GM10847 (cell line): ENCODE measurements around the gene KMT2A.

Experiments
- POLR2A ChIP-seq: IDR thresholded peaks from 2 replicates; pipeline ENCODE4 v1.6.1; 2011; ENCODE audit not compliant: insufficient read length; ENCODE audit errors: extremely low read depth

Gene KMT2A

DNA sequence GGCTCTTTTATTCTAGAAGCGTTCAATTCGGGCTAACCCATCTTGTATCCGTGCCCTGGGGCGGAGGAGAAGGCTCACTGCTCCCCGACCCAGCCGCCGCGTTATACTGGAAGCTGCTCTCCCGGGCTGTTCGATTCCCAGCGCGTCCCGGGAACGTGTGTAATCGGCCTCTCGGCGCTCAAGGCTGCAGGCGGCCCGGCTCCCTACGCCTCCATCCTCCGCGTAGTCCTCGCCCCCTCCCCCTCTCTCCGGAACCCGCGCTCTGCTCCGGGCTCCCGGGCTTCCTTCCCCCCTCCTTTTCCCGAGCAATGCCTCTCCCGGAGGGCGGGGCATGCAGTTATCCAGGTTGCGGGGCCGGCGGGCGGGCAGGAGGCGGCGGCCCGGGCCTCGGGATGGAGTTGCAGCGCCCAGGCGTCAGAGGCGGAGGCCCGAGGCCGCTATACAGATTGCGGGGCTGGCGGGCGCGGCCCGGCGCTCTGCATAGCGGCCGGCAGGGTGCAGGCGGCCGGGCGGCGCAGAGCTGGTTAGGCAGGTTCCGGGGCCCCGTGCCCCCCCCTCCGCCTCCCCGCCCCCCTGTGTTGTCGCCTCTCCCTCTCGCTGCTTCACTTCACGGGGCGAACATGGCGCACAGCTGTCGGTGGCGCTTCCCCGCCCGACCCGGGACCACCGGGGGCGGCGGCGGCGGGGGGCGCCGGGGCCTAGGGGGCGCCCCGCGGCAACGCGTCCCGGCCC is at the start of gene KMT2A:
Gene KMT2A (plus strand): TSS at position 600 of the 732 bp plus-strand sequence. CDS start 21 bp downstream, at position 621.
- peak; percentile 27 for TF ChIP-seq POLR2A

DNA sequence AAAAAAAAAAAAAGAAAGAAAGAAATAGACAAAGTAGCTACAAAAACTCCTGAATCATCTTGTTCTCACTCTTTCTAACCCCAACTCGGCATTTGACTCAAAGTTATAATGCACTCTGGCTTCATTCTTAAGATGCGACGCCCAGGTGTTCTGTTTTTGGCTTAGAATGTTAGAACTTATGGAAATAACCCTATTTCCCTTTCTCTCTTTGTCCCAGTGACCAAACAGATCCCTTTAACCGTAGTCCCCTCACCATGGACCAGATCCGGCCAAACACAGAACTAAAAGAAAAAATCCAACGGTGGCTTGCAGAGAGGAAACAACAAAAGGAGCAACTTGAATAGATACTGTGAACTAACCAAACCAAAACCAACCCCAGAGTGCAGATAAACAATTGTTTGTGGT is 40.2 kb upstream of the KMT2A start:
- TF ChIP-seq POLR2A: no peak

DNA sequence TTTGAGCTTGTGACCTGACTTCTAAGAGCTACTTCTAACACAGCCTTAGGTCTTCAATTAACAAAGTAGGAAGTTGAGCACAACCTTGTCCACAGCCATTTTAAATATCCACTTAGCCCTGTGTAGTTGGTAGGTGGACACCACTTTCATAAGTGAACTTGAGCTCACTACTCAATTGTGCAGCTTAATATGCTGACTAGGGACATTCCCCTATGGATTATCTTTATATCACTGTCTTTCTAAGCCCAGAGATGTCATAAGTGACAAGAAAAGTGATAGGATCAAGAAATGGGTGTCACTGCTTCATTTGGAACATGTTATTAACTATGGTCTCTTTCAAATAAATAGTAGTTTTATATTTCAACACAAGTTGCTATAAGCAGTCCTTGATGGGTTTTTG is 38.8 kb upstream of the KMT2A start:
- no peak for TF ChIP-seq POLR2A

DNA sequence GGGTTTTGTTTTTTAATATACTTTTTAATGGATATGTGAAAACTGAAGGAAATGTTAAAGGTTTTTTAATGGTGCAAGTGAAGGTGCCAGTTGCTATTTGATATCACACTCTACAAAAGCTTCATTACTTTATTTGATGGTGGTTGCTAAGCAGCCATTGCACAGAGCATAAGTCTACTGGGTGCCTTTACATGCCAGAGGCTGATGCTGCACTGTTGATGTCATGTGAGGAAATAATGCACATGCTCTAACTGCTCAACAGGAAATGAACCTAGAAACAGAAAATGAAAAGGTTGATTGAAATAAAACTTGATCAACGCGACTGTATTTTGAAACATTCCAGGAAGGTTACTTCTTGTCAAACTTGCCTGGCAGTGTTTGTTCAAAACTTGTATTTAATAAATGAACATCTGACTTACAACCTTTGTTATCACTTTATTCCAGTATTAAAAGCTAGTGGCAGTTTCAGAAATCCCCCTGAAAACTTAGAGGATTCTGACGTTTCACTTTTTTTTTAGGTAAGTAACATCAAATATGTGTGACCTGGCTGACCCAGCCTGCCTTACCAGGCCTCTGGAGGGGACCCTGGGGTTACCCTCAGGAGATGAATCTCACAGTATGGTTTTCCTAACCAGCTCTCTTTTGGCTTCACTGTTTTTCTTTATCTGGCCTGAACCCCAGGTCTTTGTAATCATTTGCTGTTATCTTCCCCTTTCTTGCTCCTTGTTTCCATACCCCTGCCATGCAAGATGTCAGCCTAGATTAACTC is 37.3 kb upstream of the KMT2A start:
- TF ChIP-seq POLR2A: no peak

DNA sequence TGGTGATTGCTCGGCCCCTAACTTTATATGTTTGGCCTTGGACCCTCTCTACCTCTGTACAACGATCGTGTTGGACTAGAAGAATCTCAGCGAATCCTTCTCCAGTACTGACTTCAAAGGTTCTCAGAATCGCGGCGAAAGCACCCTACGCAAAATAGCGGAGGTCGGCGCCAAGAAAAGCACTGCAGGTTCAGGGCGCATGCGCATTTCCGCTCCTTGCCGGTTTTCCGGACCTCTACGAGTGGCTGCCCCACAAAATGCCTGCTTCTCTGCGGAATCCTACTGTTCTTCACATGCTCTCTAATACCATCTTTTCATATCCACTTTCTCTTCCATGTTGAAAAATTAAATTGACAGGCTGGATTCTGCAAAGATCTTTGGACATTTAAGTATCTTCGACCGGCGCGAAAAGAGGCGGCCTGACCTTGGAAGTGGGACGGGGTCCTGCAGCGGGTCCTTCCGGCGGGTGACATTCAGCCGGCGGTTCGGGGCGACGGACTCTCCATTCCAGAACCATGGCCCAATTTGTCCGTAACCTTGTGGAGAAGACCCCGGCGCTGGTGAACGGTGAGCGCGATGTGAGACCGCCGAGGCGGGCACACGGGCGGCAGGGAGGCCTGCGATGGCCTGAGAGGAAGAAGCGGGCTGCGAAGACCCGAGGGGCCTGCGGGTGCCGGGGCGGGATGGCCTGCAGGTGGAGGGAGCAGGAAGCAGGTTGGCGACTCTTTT is 35.0 kb upstream of the KMT2A start, which contains the start of gene ATP5MG:
Gene ATP5MG (plus strand): TSS at position 456 of the 729 bp plus-strand sequence. CDS start 60 bp downstream, at position 516.
- TF ChIP-seq POLR2A: peak; percentile 53

DNA sequence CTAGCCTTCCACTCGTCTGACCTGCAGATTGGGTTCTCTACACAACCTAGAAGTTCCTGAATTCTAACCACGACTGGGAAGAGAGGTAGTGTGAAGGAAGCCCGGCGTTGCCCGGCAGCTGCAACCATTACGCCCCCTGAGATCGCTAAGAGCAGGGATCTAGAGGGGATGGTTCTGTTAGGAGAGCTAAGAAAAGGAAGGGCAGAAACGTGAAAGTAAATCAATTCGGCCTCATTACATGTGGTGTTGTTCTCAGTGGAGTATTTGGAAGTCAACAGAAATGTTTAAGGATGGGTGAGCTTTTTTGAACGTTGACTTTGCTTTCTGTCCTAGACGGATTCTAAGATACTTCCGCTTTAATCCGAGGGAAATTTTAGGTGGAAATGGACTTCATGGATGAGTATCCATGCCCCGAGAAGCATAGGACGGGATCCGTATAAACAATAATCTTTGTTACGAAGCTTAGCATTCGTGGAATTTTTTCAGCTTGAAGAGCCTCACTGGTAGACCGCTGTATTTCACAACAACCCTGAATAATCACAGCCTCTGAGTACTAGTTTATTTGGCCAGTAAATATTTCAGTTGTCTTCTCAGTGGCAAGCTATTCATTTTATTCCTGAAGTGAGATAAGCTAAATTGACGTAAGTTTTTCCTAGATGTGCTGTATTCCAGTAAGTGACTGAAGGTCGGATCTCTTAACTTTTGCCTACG is 34.3 kb upstream of the KMT2A start:
- TF ChIP-seq POLR2A: no peak

DNA sequence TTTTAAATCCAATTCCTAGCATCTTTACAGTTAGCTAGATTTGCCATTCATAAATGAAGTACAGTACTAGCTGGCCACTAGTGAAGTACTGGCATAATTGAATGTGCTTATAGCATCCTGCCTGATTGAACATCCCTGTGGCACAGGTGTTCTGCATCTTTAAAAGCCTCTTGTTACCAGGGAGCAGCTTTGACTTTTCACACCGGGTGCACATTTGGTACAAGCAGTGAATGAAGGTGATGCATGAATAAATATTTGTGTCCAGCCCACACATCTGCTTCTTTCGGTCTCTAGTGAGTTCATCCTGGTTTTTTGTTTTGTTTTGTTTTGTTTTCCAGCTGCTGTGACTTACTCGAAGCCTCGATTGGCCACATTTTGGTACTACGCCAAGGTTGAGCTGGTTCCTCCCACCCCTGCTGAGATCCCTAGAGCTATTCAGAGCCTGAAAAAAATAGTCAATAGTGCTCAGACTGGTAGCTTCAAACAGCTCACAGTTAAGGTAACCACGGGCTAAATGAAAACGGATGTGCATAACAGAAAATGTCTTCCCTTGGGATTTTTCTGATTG is 29.6 kb upstream of the KMT2A start:
- no peak for TF ChIP-seq POLR2A

DNA sequence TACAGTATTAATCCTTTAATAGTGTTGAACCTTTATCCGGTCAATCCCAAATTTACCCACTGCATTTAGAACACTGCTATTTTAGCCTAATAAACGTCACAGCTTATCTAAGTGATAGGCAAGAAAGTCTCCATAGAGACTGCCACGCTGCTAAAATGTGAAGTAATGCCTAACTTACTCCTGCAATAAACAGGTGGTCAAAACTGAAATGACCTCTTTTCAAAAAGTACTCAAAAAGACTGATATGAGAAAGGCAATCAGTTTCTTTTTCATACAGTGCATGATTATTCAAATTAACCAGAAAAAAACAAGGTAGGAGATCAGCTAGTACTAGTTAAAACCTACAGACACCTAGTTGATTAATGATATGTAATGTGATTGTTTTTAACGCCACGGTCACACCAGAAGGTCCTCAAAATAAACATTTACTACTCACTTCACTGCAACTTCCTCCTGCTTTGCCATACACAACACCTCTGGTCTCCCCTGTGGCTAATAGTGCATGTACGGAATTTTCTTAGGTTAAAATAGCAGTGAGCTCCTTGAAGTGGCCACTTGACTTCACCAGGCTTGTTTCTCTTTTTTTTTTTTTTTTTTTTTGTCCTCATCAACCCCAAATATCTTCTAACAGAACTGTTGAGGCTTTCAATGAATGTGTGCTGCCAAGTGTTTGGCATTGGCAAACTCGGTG is 26.1 kb upstream of the KMT2A start:
- no peak for TF ChIP-seq POLR2A

DNA sequence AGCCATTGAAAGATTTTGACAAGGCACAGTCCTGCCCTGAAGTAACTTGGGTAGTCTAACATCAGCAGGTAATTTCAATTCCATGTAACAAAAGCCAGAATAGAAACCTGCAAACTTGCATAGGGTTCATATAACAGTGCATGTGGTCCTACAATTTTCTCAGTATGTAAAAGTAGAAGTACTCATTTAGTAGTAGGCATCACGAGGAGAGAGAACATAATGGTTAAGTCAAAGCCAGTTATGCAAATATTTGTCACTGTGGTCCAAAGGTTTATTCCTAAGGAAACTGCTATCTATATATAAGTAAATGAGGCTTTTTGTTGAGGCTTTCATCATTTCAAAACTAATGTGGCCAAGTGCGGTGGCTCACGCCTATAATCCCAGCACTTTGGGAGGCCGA is 24.8 kb upstream of the KMT2A start:
- TF ChIP-seq POLR2A: no peak

DNA sequence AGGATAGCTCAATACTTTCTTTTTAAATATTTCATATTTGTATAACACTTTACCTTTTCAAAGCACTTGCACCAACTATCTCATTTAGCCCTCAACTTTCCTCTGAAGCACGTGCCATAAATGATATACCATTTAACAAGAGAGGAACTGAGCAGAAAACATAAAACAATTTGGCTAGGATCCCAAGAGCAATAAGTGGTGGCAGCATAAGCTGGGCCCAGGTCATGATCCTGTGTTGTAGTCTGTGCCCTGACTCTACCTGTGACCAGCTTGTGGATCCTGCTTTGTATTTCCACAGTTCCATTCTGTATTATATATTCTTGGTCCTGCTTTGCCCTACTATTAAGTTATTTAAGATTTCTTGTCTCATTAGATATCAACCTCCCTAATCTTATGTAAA is 23.4 kb upstream of the KMT2A start:
- TF ChIP-seq POLR2A: no peak

DNA sequence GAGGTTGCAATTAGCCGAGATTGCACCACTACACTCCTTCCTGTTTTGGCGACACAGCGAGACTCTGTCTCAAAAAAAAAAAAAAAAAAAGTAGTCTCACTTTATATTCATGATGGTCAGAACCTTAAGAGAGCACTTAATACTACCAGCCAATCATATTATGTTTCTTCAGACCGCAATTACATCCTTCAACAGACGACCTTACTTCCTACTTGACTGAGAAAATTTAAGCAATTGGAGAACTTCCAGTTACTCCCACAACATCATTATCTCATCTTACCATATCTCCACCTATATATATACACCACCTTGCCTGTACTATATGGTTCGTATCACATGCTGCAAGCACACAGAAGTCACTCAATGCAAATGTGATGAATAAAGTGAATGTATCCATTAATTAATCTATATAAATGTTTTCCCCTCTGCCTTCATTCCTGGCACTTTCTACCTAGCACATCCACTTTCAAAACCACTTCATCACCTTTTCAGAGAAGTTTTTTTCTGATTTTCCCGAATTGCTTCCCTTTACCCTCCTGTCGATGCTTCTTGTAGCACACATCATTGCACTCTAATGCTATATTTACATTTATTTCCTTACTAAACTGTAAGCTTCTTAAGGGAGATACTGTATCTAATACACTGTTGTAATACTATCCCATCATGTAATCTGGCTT is 21.1 kb upstream of the KMT2A start:
- no peak for TF ChIP-seq POLR2A

DNA sequence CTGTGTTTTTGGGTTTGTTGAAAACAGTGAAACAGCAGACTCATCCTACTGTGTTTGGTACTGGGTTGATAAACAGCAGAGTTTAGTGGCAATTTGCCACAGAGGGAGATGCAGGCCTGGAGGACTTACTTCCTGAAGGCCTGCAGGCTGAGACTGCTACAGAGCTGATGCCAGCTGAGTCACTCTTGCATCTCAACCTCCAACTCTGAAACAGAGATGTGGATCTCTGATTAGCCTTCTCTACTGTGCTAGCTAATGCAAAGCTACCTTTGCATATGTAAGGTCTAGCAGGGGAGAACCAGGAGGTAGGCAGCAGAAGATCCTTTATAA is 20.6 kb upstream of the KMT2A start:
- TF ChIP-seq POLR2A: no peak

DNA sequence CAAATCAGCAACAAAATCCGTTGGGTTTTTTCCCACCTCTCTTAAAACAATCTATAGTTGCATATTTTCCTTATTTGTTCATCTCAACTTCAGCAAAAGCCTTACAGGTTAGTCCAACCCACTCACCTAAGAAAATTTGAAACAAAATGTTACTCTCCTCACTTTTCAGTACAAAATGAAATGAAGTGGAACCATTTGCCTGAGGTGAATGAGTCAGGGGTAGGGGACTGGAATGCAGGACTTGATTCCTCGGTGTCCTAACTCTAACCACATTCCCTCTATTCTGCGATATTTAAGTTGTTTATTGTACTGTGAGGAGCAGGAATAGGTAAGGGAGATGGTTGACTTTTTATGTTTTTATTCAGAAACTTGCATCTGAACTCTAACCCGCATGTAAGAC is 18.5 kb upstream of the KMT2A start:
- TF ChIP-seq POLR2A: no peak

DNA sequence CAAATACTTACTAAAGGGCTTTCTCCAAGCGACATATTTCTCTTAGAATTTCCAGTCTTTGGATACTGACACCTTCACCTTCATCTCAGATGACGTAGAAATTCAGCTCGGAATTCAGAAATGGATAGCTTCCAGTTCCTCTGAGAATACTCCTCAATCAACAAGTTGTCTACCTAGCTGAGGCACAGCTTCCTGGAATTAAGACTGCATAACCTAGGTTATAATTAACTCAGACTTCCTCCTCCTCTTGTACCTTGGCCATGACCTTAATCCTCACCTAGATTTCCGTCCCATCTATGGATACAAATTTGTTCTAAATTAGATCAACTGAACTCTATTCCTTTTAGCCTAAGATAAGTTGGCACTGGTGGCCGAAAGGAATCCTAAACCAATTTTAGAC is 17.5 kb upstream of the KMT2A start:
- TF ChIP-seq POLR2A: no peak

DNA sequence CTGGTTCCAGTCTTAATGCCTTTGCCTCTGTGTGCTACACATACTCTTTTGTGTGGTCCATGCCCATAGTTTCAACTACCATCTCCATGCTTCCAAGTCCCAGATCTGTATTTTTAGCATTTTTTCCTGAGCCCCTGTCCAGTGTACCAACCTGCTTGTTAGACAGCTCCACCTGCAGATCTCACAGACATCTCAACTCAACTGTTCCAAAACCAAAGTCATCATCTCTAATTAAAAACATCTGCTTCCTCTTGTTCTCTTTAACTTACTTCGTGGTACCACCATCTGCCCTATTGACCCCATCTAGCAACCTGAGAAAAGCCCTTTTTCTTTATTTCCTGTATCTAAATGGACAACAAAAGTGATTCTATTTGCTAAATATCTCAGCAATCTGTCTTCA is 8.6 kb upstream of the KMT2A start:
- no peak for TF ChIP-seq POLR2A
